ENCODE results near the gene ARID1B.

DNA sequence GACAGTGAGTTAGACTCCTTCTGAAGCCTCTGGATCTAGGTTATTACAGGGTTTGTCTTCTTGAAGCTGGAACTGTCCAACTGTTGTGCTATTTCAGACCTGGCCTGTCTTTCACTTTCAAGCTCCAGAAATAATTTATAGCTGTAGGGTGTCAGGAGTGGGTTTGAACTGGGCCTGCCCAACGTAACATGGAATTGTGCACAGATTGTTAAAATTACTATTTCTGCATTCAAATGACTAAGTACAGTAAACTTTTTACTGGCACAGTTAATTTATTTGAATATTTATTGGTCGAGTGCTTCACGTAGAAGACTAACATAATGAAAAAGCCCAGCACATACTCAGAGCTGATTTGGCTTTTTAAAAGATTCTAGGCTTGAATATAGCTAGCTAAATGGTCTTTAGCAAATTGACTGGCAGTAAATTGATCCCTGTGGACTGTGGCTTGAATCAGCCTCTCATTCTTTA, 74.3 kb downstream of the ARID1B start:
- TF ChIP-seq, protein P1, sequence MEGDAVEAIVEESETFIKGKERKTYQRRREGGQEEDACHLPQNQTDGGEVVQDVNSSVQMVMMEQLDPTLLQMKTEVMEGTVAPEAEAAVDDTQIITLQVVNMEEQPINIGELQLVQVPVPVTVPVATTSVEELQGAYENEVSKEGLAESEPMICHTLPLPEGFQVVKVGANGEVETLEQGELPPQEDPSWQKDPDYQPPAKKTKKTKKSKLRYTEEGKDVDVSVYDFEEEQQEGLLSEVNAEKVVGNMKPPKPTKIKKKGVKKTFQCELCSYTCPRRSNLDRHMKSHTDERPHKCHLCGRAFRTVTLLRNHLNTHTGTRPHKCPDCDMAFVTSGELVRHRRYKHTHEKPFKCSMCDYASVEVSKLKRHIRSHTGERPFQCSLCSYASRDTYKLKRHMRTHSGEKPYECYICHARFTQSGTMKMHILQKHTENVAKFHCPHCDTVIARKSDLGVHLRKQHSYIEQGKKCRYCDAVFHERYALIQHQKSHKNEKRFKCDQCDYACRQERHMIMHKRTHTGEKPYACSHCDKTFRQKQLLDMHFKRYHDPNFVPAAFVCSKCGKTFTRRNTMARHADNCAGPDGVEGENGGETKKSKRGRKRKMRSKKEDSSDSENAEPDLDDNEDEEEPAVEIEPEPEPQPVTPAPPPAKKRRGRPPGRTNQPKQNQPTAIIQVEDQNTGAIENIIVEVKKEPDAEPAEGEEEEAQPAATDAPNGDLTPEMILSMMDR (IDR thresholded peaks at IDR 0.05) = no peak
- no peak for TF ChIP-seq POLR2A (IDR thresholded peaks at IDR 0.05)
- no peak for TF ChIP-seq POLR2AphosphoS5 (IDR thresholded peaks at IDR 0.05)
- TF ChIP-seq EP300 (IDR thresholded peaks at IDR 0.05; ENCODE audit: low read depth) = no peak

Data from transverse colon (tissue), 4 donors.